Hindlimb muscle (tissue), 1 donor: Measurements from ENCODE around the gene PGC. TPM values are rescaled to one million over a fixed set of nuclear protein-coding genes. Genes with fewer than 3 reads are reported as not detected.

Source experiments
- DNase-seq: peaks from one replicate; pipeline ENCODE4 v3.0.0-alpha.2; 2013
- polyA plus RNA-seq: library from polyadenylated mRNA; unstranded; fragments of 120-200 nt; gene quantifications from one replicate; pipeline ENCODE4 v1.2.1, GENCODE V29; 2013; ENCODE audit not compliant: insufficient read length

The PGC gene
- polyA plus RNA-seq, 1 donor = not detected

- no peak for DNase-seq
These were observed 17.6 kb downstream of the PGC start for GRCh38 chr6:41729624-41730023.

- no peak for DNase-seq
These were observed 18.2 kb downstream of the PGC start for GRCh38 chr6:41728954-41729353.

- no peak for DNase-seq
These were observed 18.9 kb downstream of the PGC start for GRCh38 chr6:41728073-41728936.

- DNase-seq = no peak
These were observed 19.5 kb downstream of the PGC start for GRCh38 chr6:41727705-41728072.

GRCh38 chr6:41726876-41727275, 20.3 kb downstream of the PGC start:
- DNase-seq = no peak

- DNase-seq = no peak
These were observed 22.4 kb downstream of the PGC start for GRCh38 chr6:41724586-41725501.

- DNase-seq = no peak
These were observed 23.0 kb downstream of the PGC start for GRCh38 chr6:41724228-41724580.

GRCh38 chr6:41723530-41724227, 23.5 kb downstream of the PGC start:
- DNase-seq = peak; percentile 48

- DNase-seq = no peak
These were observed 24.1 kb downstream of the PGC start for GRCh38 chr6:41722969-41723529.

GRCh38 chr6:41721414-41721813, 25.8 kb downstream of the PGC start:
- no peak for DNase-seq

GRCh38 chr6:41720783-41721182, 26.4 kb downstream of the PGC start:
- DNase-seq = no peak

- no peak for DNase-seq
These were observed 27.0 kb downstream of the PGC start for GRCh38 chr6:41720262-41720620.

- no peak for DNase-seq
These were observed 27.5 kb downstream of the PGC start for GRCh38 chr6:41719436-41720261.

GRCh38 chr6:41718828-41719227, 28.4 kb downstream of the PGC start:
- no peak for DNase-seq

- no peak for DNase-seq
These were observed 29.8 kb downstream of the PGC start for GRCh38 chr6:41717392-41717736.

- DNase-seq = no peak
These were observed 30.4 kb downstream of the PGC start for GRCh38 chr6:41716516-41717391.

GRCh38 chr6:41715795-41716515, 31.2 kb downstream of the PGC start:
- no peak for DNase-seq

GRCh38 chr6:41714556-41715273, 32.5 kb downstream of the PGC start:
- DNase-seq = no peak

- DNase-seq = no peak
These were observed 33.4 kb downstream of the PGC start for GRCh38 chr6:41713650-41714291.
